GM19463 (cell line): Measurements from ENCODE around the gene PRELID2.
A peak's percentile ranks its signal among the peaks of the same experiment; 100 is the strongest.
"Not testable (repeated sequence)": the region's sequence is repeated elsewhere in the genome, so short reads cannot be mapped to it uniquely, and the experiment has no call there.

ENCODE experiments used
- ATAC-seq: cut with Tn5 transposase; IDR thresholded peaks from one replicate; pipeline ENCODE4 v1.9.1; 2021; ENCODE audit warnings: mild to moderate bottlenecking, moderate library complexity; ENCODE audit not compliant: unreplicated experiment

Gene PRELID2

GRCh38 chr5:145834917-145835847 is at the start of gene PRELID2:
Gene PRELID2 (minus strand): TSS chr5:145835342. CDS start chr5:145835251, 91 bp downstream.
- ATAC-seq: peak; percentile 83

- no peak for ATAC-seq
Observed at GRCh38 chr5:145874765-145875164, 39.6 kb upstream of the PRELID2 start.

- ATAC-seq: no peak
Observed at GRCh38 chr5:145872914-145873313, 37.8 kb upstream of the PRELID2 start, which contains the start of gene GRXCR2. Gene GRXCR2 (minus strand): TSS chr5:145873014. CDS start chr5:145872968, 46 bp downstream.

- no peak for ATAC-seq
Observed at GRCh38 chr5:145872486-145872885, 37.3 kb upstream of the PRELID2 start.

GRCh38 chr5:145869753-145870152 is 34.6 kb upstream of the PRELID2 start:
- no peak for ATAC-seq

- no peak for ATAC-seq
Observed at GRCh38 chr5:145867806-145868205, 32.7 kb upstream of the PRELID2 start.

- not testable (repeated sequence) for ATAC-seq
Observed at GRCh38 chr5:145864432-145864831, 29.3 kb upstream of the PRELID2 start.

GRCh38 chr5:145863003-145863402 is 27.9 kb upstream of the PRELID2 start:
- no peak for ATAC-seq

GRCh38 chr5:145859897-145860296 is 24.8 kb upstream of the PRELID2 start:
- ATAC-seq: no peak

GRCh38 chr5:145859453-145859852 is 24.3 kb upstream of the PRELID2 start:
- ATAC-seq: no peak

GRCh38 chr5:145858959-145859358 is 23.8 kb upstream of the PRELID2 start:
- no peak for ATAC-seq

GRCh38 chr5:145856285-145856818 is 21.2 kb upstream of the PRELID2 start:
- ATAC-seq: peak; percentile 61

GRCh38 chr5:145855763-145856267 is 20.7 kb upstream of the PRELID2 start:
- ATAC-seq: no peak

GRCh38 chr5:145854651-145855258 is 19.6 kb upstream of the PRELID2 start:
- ATAC-seq: no peak

- no peak for ATAC-seq
Observed at GRCh38 chr5:145853781-145854376, 18.7 kb upstream of the PRELID2 start.

- no peak for ATAC-seq
Observed at GRCh38 chr5:145852990-145853389, 17.8 kb upstream of the PRELID2 start.

GRCh38 chr5:145848854-145849253 is 13.7 kb upstream of the PRELID2 start:
- ATAC-seq: no peak

- no peak for ATAC-seq
Observed at GRCh38 chr5:145847499-145848497, 12.7 kb upstream of the PRELID2 start.

- ATAC-seq: no peak
Observed at GRCh38 chr5:145846081-145846480, 10.9 kb upstream of the PRELID2 start.

- ATAC-seq: no peak
Observed at GRCh38 chr5:145841299-145841698, 6.2 kb upstream of the PRELID2 start.
